Endothelial cell of umbilical vein (primary cell): ENCODE data around the gene RIN2. TPM values are rescaled to one million over a fixed set of nuclear protein-coding genes. Genes with fewer than 3 reads are reported as not detected.

ENCODE experiments used
- BruUV-seq: library from RNA; stranded (reverse); fragments of 400-500 nt; replicated peaks from 2 replicates; lab custom pipeline; 2021; lab: Mats Ljungman, UMichigan
- CTCF ChIA-PET: fragments of 300-600, 350-600 bp; sonication (Branson Sonifier 250); formaldehyde crosslinking; loops from one replicate; lab custom pipeline; 2021; ENCODE audit warnings: antibody characterized with exemption, inconsistent platforms; lab: Charles Lee
- POLR2A ChIA-PET: fragments of 300-600, 350-600 bp; sonication (Branson Sonifier 250); formaldehyde crosslinking; loops from one replicate; lab custom pipeline; 2021; ENCODE audit warnings: antibody characterized with exemption, inconsistent platforms; lab: Charles Lee
- DNase-seq: peaks from one replicate; pipeline ENCODE4 v3.0.0-alpha.2; 2011; ENCODE audit warnings: low read depth, low spot score
- FAIRE-seq: peaks from 2 replicates; lab custom pipeline; 2011; peaks lifted over from hg19 to GRCh38; lab: Jason Lieb, UNC
- H2AFZ ChIP-seq: 2 replicates; pipeline ENCODE4 v1.6.0; 2012; ENCODE audit warnings: low read depth, low read length, control low read depth, inconsistent platforms
- H3K27ac ChIP-seq: 2 replicates; pipeline ENCODE4 v1.5.1; 2011; ENCODE audit warnings: low read depth, mild to moderate bottlenecking, control low read depth, low read length, moderate library complexity; ENCODE audit not compliant: insufficient read depth
- H3K27me3 ChIP-seq, 2 experiments: 2 replicates each; pipeline versions ENCODE4 v1.6.0 to v1.6.1; 2011; ENCODE audit warnings: low read length in 2 of 2, mixed read lengths in 1 of 2; ENCODE audit not compliant: control insufficient read depth in 2 of 2, insufficient read depth in 2 of 2
- H3K36me3 ChIP-seq, 2 experiments: 2 replicates in 1 of 2; 3 replicates in 1 of 2; pipeline ENCODE4 v1.5.1; 2011; ENCODE audit warnings: low read length in 2 of 2, mild to moderate bottlenecking in 1 of 2, moderate library complexity in 1 of 2; ENCODE audit not compliant: control insufficient read depth in 2 of 2, insufficient read depth in 2 of 2; ENCODE audit errors: extremely low read depth in 1 of 2
- H3K4me1 ChIP-seq: 3 replicates; pipeline ENCODE4 v1.5.1; 2011; ENCODE audit warnings: mild to moderate bottlenecking, low read length; ENCODE audit not compliant: control insufficient read depth, insufficient read depth; ENCODE audit errors: extremely low read depth
- H3K4me2 ChIP-seq: 2 replicates; pipeline ENCODE4 v1.6.1; 2011; ENCODE audit warnings: low read length, control low read depth, mixed read lengths; ENCODE audit not compliant: insufficient read depth
- H3K4me3 ChIP-seq, 3 experiments: fragments of 200-600 bp in 1 of 3; sonication (generic), shearing (Covaris generic) in 1 of 3; replicated peaks in 1 of 3; 2 replicates each; pipeline ENCODE4 v1.5.1; 2011 to 2016; ENCODE audit warnings: control low read depth in 3 of 3, low read length in 3 of 3, mild to moderate bottlenecking in 2 of 3, inconsistent platforms in 1 of 3, low read depth in 1 of 3, moderate library complexity in 1 of 3; ENCODE audit not compliant: insufficient read depth in 1 of 3
- H3K79me2 ChIP-seq: 2 replicates; pipeline ENCODE4 v1.6.0; 2012; ENCODE audit warnings: low read length, inconsistent platforms; ENCODE audit not compliant: control insufficient read depth, insufficient read depth
- H3K9ac ChIP-seq: replicated peaks from 2 replicates; pipeline ENCODE3; 2011; ENCODE audit warnings: low read length, control low read depth; ENCODE audit not compliant: insufficient read depth; ENCODE audit errors: extremely low read depth
- H3K9me1 ChIP-seq: replicated peaks from 3 replicates; pipeline ENCODE4 v1.6.0; 2011; ENCODE audit warnings: mild to moderate bottlenecking, low read length; ENCODE audit not compliant: control insufficient read depth, insufficient read depth; ENCODE audit errors: extremely low read depth
- H3K9me3 ChIP-seq: replicated peaks from 2 replicates; pipeline ENCODE4 v1.5.1; 2012; ENCODE audit warnings: low read length, inconsistent platforms; ENCODE audit not compliant: control insufficient read depth, insufficient read depth
- H4K20me1 ChIP-seq: replicated peaks from 2 replicates; pipeline ENCODE3; 2011; ENCODE audit warnings: mild to moderate bottlenecking, low read length; ENCODE audit not compliant: control insufficient read depth, insufficient read depth; ENCODE audit errors: extremely low read depth
- CTCF ChIP-seq, 2 donors: IDR thresholded peaks; 1 replicate in 1 of 2; 2 replicates in 1 of 2; pipeline ENCODE4 v1.5.1; 2011; ENCODE audit warnings: low read length in 2 of 2, mild to moderate bottlenecking in 2 of 2, moderate library complexity in 2 of 2, control low read depth in 1 of 2, inconsistent platforms in 1 of 2, low read depth in 1 of 2; ENCODE audit not compliant: insufficient read depth in 1 of 2; ENCODE audit errors: extremely low read depth in 1 of 2
- EZH2 ChIP-seq: IDR thresholded peaks from 2 replicates; pipeline ENCODE4 v1.6.1; 2012; ENCODE audit warnings: borderline replicate concordance, low read depth, mild to moderate bottlenecking, moderate library complexity, low read length, inconsistent platforms; ENCODE audit not compliant: severe bottlenecking
- FOS ChIP-seq: IDR thresholded peaks from 2 replicates; pipeline ENCODE4 v1.6.1; 2011; ENCODE audit warnings: mild to moderate bottlenecking, low read length, moderate library complexity, borderline replicate concordance; ENCODE audit not compliant: insufficient read depth
- GATA2 ChIP-seq: IDR thresholded peaks from 2 replicates; pipeline ENCODE4 v1.7.0; 2011; ENCODE audit warnings: low read depth, mild to moderate bottlenecking, moderate library complexity, mixed read lengths, low read length; ENCODE audit not compliant: insufficient read length, insufficient read depth
- JUN ChIP-seq: IDR thresholded peaks from 2 replicates; pipeline ENCODE4 v1.6.1; 2011; ENCODE audit warnings: borderline replicate concordance, low read depth; ENCODE audit not compliant: insufficient read length, insufficient read depth
- MAX ChIP-seq: IDR thresholded peaks from 2 replicates; pipeline ENCODE4 v1.6.1; 2011; ENCODE audit not compliant: insufficient read depth, insufficient read length
- MYC ChIP-seq: IDR thresholded peaks from one replicate; pipeline ENCODE4 v1.6.1; 2011; ENCODE audit warnings: mild to moderate bottlenecking, low read depth, low read length
- POLR2A ChIP-seq: IDR thresholded peaks from 2 replicates; pipeline ENCODE4 v1.6.1; 2012; ENCODE audit warnings: low read depth, mild to moderate bottlenecking, control low read depth, low read length
- POLR2AphosphoS5 ChIP-seq: IDR thresholded peaks from 2 replicates; pipeline ENCODE4 v1.6.1; 2012; ENCODE audit warnings: low read depth, mild to moderate bottlenecking, control low read depth, low read length, moderate library complexity; ENCODE audit not compliant: insufficient read depth
- dilution Hi-C: fragments of 300-500 bp; cut with MboI; formaldehyde crosslinking; loops from one replicate; pipeline ENCODE4 v1.15.0; 2019; ENCODE audit warnings: low sequenced_read_pairs; ENCODE audit not compliant: extremely low pct_ligation_motif_present
- intact Hi-C: fragments of 100-400 bp; cut with micrococcal nuclease; formaldehyde crosslinking; loops from one replicate; pipeline ENCODE4 v1.10.0; 2022
- polyA plus RNA-seq, 4 experiments: library from polyadenylated mRNA; depleted of rRNA in 3 of 4; stranded (reverse) in 3 of 4; unstranded in 1 of 4; fragments of >200 nt; gene quantifications; 2 replicates each; pipeline versions ENCODE4 v1.2.1 to v1.2.3, GENCODE V29; 2011 to 2012; ENCODE audit warnings: missing spikeins in 1 of 4
- total RNA-seq: library from RNA; stranded (reverse); gene quantifications from 2 replicates; pipeline ENCODE4 v1.2.3, GENCODE V29; 2021

Gene RIN2
- total and polyA plus RNA-seq, 2 donors (not counting 3 experiments of a cell fraction or from before 2014, with no cell fraction given), result 22.6 to 119 TPM

- no peak for TF ChIP-seq MYC
- no peak for TF ChIP-seq POLR2A
- TF ChIP-seq GATA2, result no peak
- no peak for TF ChIP-seq FOS
- no peak for TF ChIP-seq EZH2
- no peak for TF ChIP-seq POLR2AphosphoS5
- TF ChIP-seq MAX, result no peak
- no peak for TF ChIP-seq JUN
- no peak for TF ChIP-seq CTCF (IDR thresholded peaks at IDR 0.05; ENCODE audit: extremely low read depth in 1 of 2, insufficient read depth in 1 of 2, low read depth in 1 of 2, low read length in 2 of 2)
- ChIA-PET POLR2A (no interaction called here), CTCF (no interaction called here)
- Histone ChIP-seq H2AFZ (no peak overlapping the region), H3K27me3 (peaks cover 0 to 8% of the 10 kb centered on the region in 2 experiments), H3K9me1 (peaks cover 2% of the 10 kb centered on the region), H3K79me2 (no peaks in the 10 kb centered on the region), H4K20me1 (no peaks in the 10 kb centered on the region), H3K4me3 (no peak overlapping the region), H3K4me1 (peaks cover 16% of the 10 kb centered on the region), H3K36me3 (no peaks in the 10 kb centered on the region), H3K9me3 (no peaks in the 10 kb centered on the region), H3K27ac (no peak overlapping the region), H3K9ac (no peak overlapping the region), H3K4me2 (no peak overlapping the region)
- no peak for FAIRE-seq
- no peak for DNase-seq
- BruUV-seq, result no TSS peak
- dilution Hi-C loops (no loop called here), intact Hi-C loops (no loop called here)
Observed at GRCh38 chr20:19739351-19739750, 18.7 kb upstream of the RIN2 start.
